Gastroesophageal sphincter (tissue), 3 donors: ENCODE results near the gene TMEM164.

Source experiments
- EP300 ChIP-seq: sonication (generic); formaldehyde crosslinking; IDR thresholded peaks from one replicate; pipeline ENCODE4 v1.6.1; 2017; ENCODE audit warnings: antibody characterized with exemption, mild to moderate bottlenecking
- POLR2A ChIP-seq, 2 donors: fragments of 450-650 bp; IDR thresholded peaks; one replicate each; pipeline ENCODE4 v1.6.1; 2017; ENCODE audit warnings: antibody characterized with exemption in 2 of 2, mild to moderate bottlenecking in 2 of 2, moderate library complexity in 1 of 2
- TF ChIP-seq, protein P1 (sequence below), 4 experiments: fragments of 200-600 bp in 2 of 4; fragments of 450-650 bp in 2 of 4; sonication (generic) in 1 of 4; IDR thresholded peaks; one replicate each; pipeline ENCODE4 v1.5.1; 2017 to 2019; ENCODE audit warnings: antibody characterized with exemption in 4 of 4, mild to moderate bottlenecking in 2 of 4, moderate library complexity in 2 of 4

GRCh38 chrX:110006161-110006560, 3.2 kb downstream of the TMEM164 start:
- TF ChIP-seq, protein P1, sequence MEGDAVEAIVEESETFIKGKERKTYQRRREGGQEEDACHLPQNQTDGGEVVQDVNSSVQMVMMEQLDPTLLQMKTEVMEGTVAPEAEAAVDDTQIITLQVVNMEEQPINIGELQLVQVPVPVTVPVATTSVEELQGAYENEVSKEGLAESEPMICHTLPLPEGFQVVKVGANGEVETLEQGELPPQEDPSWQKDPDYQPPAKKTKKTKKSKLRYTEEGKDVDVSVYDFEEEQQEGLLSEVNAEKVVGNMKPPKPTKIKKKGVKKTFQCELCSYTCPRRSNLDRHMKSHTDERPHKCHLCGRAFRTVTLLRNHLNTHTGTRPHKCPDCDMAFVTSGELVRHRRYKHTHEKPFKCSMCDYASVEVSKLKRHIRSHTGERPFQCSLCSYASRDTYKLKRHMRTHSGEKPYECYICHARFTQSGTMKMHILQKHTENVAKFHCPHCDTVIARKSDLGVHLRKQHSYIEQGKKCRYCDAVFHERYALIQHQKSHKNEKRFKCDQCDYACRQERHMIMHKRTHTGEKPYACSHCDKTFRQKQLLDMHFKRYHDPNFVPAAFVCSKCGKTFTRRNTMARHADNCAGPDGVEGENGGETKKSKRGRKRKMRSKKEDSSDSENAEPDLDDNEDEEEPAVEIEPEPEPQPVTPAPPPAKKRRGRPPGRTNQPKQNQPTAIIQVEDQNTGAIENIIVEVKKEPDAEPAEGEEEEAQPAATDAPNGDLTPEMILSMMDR (IDR thresholded peaks at IDR 0.05) = no peak
- no peak for TF ChIP-seq POLR2A (IDR thresholded peaks at IDR 0.05)
- no peak for TF ChIP-seq EP300
